GM23338 (cell line): ENCODE measurements around the gene CGNL1. TPM values are rescaled to one million over a fixed set of nuclear protein-coding genes. Genes with fewer than 3 reads are reported as not detected.

Experiments
- ATAC-seq: fragments of 200-7000 bp; cut with Tn5 transposase; 3 replicates; pipeline ENCODE4 v1.9.1; 2020
- DNase-seq: peaks from one replicate; pipeline ENCODE4 v3.0.0-alpha.2; 2015; ENCODE audit warnings: low spot score
- H2AFZ ChIP-seq: fragments of 200-600 bp; sonication (generic); 2 replicates; pipeline ENCODE4 v1.8.0; 2016; ENCODE audit warnings: antibody characterized with exemption, mild to moderate bottlenecking, moderate library complexity
- H3F3A ChIP-seq: fragments of 200-600 bp; sonication (generic); replicated peaks from 2 replicates; pipeline ENCODE4 v1.8.0; 2017; ENCODE audit warnings: antibody characterized with exemption, mixed run types, low read depth
- H3K27ac ChIP-seq: fragments of 200-600 bp; sonication (generic); 2 replicates; pipeline ENCODE4 v1.6.1; 2016; ENCODE audit warnings: low read depth
- H3K27me3 ChIP-seq: fragments of 200-600 bp; sonication (generic); 2 replicates; pipeline ENCODE4 v1.8.0; 2016; ENCODE audit warnings: mild to moderate bottlenecking, mixed run types, moderate library complexity; ENCODE audit not compliant: insufficient read depth
- H3K36me3 ChIP-seq: fragments of 200-600 bp; sonication (generic); 2 replicates; pipeline ENCODE4 v1.8.0; 2016; ENCODE audit warnings: mild to moderate bottlenecking; ENCODE audit not compliant: insufficient read depth
- H3K4me1 ChIP-seq: fragments of 200-600 bp; sonication (generic); 2 replicates; pipeline ENCODE4 v1.8.0; 2016; ENCODE audit warnings: mild to moderate bottlenecking, moderate library complexity; ENCODE audit not compliant: insufficient read depth
- H3K4me2 ChIP-seq: fragments of 200-600 bp; sonication (generic); 2 replicates; pipeline ENCODE4 v1.7.1; 2017; ENCODE audit warnings: mixed run types
- H3K4me3 ChIP-seq: fragments of 200-600 bp; sonication (generic); 2 replicates; pipeline ENCODE4 v1.6.1; 2016; ENCODE audit warnings: mixed run types
- H3K79me2 ChIP-seq: fragments of 200-600 bp; sonication (generic); replicated peaks from 2 replicates; pipeline ENCODE4 v1.8.0; 2017; ENCODE audit warnings: mild to moderate bottlenecking; ENCODE audit not compliant: insufficient read depth
- H3K9me2 ChIP-seq: fragments of 200-600 bp; sonication (generic); 2 replicates; pipeline ENCODE4 v1.8.0; 2017; ENCODE audit not compliant: insufficient read depth
- H4K20me1 ChIP-seq: fragments of 200-600 bp; sonication (generic); replicated peaks from 2 replicates; pipeline ENCODE4 v1.8.0; 2017; ENCODE audit warnings: mild to moderate bottlenecking; ENCODE audit not compliant: insufficient read depth
- H3K27ac Mint-ChIP-seq: 2 replicates; pipeline ENCODE4 v1.8.0; 2020; ENCODE audit warnings: inconsistent platforms, mild to moderate bottlenecking, moderate library complexity, mixed read lengths
- H3K27me3 Mint-ChIP-seq: 3 replicates; pipeline ENCODE4 v1.8.0; 2022; ENCODE audit warnings: low read depth, mild to moderate bottlenecking, moderate library complexity, mixed read lengths, inconsistent platforms; ENCODE audit not compliant: insufficient read depth, poor library complexity
- H3K36me3 Mint-ChIP-seq: 3 replicates; pipeline ENCODE4 v1.8.0; 2021; ENCODE audit warnings: low read depth, mild to moderate bottlenecking, inconsistent platforms, moderate library complexity, mixed read lengths
- H3K4me1 Mint-ChIP-seq: 3 replicates; pipeline ENCODE4 v1.8.0; 2020; ENCODE audit warnings: mild to moderate bottlenecking, inconsistent platforms, mixed read lengths
- H3K4me3 Mint-ChIP-seq: 3 replicates; pipeline ENCODE4 v1.8.0; 2021; ENCODE audit warnings: moderate library complexity, mild to moderate bottlenecking, inconsistent platforms, mixed read lengths
- H3K9me3 Mint-ChIP-seq: 3 replicates; pipeline ENCODE4 v1.8.0; 2020; ENCODE audit warnings: moderate library complexity, mild to moderate bottlenecking, inconsistent platforms, mixed read lengths
- CREB1 ChIP-seq: fragments of 250-450 bp; sonication (Bioruptor Pico); IDR thresholded peaks from 2 replicates; pipeline ENCODE4 v1.5.0; 2020; ENCODE audit warnings: low read depth, mild to moderate bottlenecking, moderate library complexity
- EZH2 ChIP-seq: fragments of 200-600 bp; sonication (generic); IDR thresholded peaks from one replicate; pipeline ENCODE4 v1.8.0; 2017; ENCODE audit warnings: antibody characterized with exemption, mild to moderate bottlenecking, low read depth; ENCODE audit not compliant: unreplicated experiment
- EZH2phosphoT487 ChIP-seq: fragments of 200-600 bp; sonication (generic); IDR thresholded peaks from one replicate; pipeline ENCODE4 v1.8.1; 2018; ENCODE audit warnings: antibody characterized with exemption; ENCODE audit not compliant: unreplicated experiment
- JUNB ChIP-seq: IDR thresholded peaks from one replicate; pipeline ENCODE4 v1.6.1; 2016; ENCODE audit warnings: antibody characterized with exemption; ENCODE audit not compliant: unreplicated experiment
- NANOG ChIP-seq: IDR thresholded peaks from 2 replicates; pipeline ENCODE4 v1.6.1; 2016; ENCODE audit warnings: antibody characterized with exemption, borderline replicate concordance
- POLR2AphosphoS5 ChIP-seq: IDR thresholded peaks from 2 replicates; pipeline ENCODE4 v1.6.1; 2016; ENCODE audit warnings: antibody characterized with exemption, low read depth
- ZNF114 ChIP-seq: fragments of 250-450 bp; sonication (Bioruptor Pico); IDR thresholded peaks from 2 replicates; pipeline ENCODE4 v1.5.0; 2020; ENCODE audit warnings: mild to moderate bottlenecking, moderate library complexity
- polyA plus RNA-seq: library from polyadenylated mRNA; unstranded; fragments of >200 nt; fragmentation: Nextera tagmentation; extraction: Ambion mirVana; gene quantifications from 2 replicates; pipeline ENCODE4 v1.2.1, GENCODE V29; 2016
- total RNA-seq: library from RNA; depleted of rRNA; stranded (reverse); fragments of >200 nt; shearing (Covaris generic); gene quantifications from 2 replicates; pipeline ENCODE4 v1.2.3, GENCODE V29; 2014
- TF ChIP-seq, protein P1 (sequence below): fragments of 250-450 bp; sonication (Bioruptor Pico); IDR thresholded peaks from 2 replicates; pipeline ENCODE4 v1.5.0; 2020; ENCODE audit warnings: mild to moderate bottlenecking, moderate library complexity
- TF ChIP-seq, protein P2 (sequence below), 2 experiments: fragments of 200-600 bp in 1 of 2; sonication (generic) in 1 of 2; conservative IDR thresholded peaks; 2 replicates each; pipeline versions ENCODE4 v1.5.1 to v1.6.1; 2016 to 2017; ENCODE audit warnings: antibody characterized with exemption in 2 of 2, low read depth in 2 of 2, mild to moderate bottlenecking in 2 of 2, moderate library complexity in 1 of 2

Gene CGNL1
- total and polyA plus RNA-seq, 2 experiments from 2014 or later = 20.0 to 57.8 TPM

DNA sequence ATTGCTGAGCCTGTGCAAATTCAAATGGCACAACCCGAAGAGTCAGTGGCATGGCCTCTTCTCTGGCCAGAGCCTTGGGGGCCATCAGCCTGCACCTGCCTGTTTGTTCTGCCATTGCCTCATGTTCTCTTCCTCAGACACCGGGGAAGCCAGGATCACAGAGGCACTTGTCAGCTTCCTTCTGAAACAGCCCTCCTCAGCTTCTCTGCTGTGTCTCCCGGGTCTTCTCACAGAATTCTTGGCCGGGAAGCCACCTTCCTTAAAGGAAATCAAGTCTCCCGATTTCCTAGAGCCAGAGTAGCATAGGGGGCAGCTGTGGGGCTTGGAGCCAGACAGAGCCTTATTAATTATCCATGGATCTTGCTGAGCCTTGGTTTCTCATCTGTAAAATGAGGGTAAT, 47.4 kb upstream of the CGNL1 start:
- Mint-ChIP-seq H3K4me3 (no peak overlapping the region), H3K36me3 (no peaks in the 10 kb centered on the region; the same call in 2 of the 3 replicates), H3K4me1 (peaks cover 16% of the 10 kb centered on the region), H3K27me3 (peaks cover 7% of the 10 kb centered on the region), H3K27ac (no peak overlapping the region), H3K9me3 (no peaks in the 10 kb centered on the region)
- DNase-seq (no peak), ATAC-seq (no peak)
- Histone ChIP-seq H3K4me2 (no peak overlapping the region), H3K4me3 (no peak overlapping the region), H3K27me3 (no peaks in the 10 kb centered on the region), H3K36me3 (no peaks in the 10 kb centered on the region), H4K20me1 (no peaks in the 10 kb centered on the region), H3K4me1 (peaks cover 7% of the 10 kb centered on the region), H3K9me2 (no peaks in the 10 kb centered on the region), H3K27ac (no peak overlapping the region), H3K79me2 (no peaks in the 10 kb centered on the region), H3F3A (0 out of 2 replicates have a peak, but pooled peaks cover 9% of the 10 kb centered on the region), H2AFZ (no peak overlapping the region)
- TF ChIP-seq NANOG (no peak), EZH2phosphoT487 (no peak), CREB1 (no peak), POLR2AphosphoS5 (no peak)
- TF ChIP-seq, protein P1, sequence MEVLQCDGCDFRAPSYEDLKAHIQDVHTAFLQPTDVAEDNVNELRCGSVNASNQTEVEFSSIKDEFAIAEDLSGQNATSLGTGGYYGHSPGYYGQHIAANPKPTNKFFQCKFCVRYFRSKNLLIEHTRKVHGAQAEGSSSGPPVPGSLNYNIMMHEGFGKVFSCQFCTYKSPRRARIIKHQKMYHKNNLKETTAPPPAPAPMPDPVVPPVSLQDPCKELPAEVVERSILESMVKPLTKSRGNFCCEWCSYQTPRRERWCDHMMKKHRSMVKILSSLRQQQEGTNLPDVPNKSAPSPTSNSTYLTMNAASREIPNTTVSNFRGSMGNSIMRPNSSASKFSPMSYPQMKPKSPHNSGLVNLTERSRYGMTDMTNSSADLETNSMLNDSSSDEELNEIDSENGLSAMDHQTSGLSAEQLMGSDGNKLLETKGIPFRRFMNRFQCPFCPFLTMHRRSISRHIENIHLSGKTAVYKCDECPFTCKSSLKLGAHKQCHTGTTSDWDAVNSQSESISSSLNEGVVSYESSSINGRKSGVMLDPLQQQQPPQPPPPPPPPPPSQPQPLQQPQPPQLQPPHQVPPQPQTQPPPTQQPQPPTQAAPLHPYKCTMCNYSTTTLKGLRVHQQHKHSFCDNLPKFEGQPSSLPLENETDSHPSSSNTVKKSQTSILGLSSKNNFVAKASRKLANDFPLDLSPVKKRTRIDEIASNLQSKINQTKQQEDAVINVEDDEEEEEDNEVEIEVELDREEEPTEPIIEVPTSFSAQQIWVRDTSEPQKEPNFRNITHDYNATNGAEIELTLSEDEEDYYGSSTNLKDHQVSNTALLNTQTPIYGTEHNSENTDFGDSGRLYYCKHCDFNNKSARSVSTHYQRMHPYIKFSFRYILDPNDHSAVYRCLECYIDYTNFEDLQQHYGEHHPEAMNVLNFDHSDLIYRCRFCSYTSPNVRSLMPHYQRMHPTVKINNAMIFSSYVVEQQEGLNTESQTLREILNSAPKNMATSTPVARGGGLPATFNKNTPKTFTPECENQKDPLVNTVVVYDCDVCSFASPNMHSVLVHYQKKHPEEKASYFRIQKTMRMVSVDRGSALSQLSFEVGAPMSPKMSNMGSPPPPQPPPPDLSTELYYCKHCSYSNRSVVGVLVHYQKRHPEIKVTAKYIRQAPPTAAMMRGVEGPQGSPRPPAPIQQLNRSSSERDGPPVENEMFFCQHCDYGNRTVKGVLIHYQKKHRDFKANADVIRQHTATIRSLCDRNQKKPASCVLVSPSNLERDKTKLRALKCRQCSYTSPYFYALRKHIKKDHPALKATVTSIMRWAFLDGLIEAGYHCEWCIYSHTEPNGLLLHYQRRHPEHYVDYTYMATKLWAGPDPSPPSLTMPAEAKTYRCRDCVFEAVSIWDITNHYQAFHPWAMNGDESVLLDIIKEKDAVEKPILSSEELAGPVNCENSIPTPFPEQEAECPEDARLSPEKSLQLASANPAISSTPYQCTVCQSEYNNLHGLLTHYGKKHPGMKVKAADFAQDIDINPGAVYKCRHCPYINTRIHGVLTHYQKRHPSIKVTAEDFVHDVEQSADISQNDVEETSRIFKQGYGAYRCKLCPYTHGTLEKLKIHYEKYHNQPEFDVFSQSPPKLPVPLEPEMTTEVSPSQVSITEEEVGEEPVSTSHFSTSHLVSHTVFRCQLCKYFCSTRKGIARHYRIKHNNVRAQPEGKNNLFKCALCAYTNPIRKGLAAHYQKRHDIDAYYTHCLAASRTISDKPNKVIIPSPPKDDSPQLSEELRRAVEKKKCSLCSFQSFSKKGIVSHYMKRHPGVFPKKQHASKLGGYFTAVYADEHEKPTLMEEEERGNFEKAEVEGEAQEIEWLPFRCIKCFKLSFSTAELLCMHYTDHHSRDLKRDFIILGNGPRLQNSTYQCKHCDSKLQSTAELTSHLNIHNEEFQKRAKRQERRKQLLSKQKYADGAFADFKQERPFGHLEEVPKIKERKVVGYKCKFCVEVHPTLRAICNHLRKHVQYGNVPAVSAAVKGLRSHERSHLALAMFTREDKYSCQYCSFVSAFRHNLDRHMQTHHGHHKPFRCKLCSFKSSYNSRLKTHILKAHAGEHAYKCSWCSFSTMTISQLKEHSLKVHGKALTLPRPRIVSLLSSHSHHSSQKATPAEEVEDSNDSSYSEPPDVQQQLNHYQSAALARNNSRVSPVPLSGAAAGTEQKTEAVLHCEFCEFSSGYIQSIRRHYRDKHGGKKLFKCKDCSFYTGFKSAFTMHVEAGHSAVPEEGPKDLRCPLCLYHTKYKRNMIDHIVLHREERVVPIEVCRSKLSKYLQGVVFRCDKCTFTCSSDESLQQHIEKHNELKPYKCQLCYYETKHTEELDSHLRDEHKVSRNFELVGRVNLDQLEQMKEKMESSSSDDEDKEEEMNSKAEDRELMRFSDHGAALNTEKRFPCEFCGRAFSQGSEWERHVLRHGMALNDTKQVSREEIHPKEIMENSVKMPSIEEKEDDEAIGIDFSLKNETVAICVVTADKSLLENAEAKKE (CRISPR knock-in tag) = no peak

DNA sequence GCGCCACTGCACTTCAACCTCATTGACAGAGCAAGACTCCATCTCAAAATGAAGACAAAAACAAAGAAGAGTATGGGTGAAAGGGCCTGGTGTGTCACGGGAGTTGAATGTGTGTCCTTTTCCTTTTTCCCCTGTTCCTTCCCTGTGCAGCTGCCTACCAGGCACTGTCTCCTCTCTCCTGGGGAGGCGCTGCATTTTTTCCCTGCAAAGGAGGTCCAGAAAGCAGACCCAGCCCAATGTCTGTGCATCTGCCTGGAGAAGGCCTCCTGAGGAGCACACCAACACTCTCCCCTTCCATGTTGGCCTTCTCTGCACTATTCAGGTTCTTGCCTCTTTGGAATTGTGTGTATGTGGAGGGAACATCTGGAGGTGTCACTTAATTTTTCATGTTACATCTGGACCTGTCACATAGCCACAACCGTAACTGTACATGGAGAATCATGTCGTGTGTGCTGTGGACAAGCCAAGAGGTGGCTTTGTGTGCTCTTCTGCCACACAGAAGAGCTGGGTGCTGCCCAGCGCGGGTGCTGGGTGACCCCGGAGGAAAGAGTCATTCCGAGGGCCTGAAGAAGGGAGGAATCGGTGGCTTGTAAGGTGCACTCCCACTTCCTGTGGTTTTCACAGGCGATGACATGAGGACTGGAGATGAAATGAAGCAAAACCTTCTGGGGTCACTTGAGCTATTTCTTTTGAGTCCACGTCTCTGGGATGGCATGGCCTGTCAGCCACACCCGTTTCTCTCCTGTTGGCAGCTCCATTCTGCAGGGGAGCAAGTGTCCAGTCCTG, 46.5 kb upstream of the CGNL1 start:
- Histone ChIP-seq H2AFZ (no peak overlapping the region), H3K27ac (no peak overlapping the region), H3F3A (0 out of 2 replicates have a peak, but pooled peaks cover 6% of the 10 kb centered on the region), H3K9me2 (no peaks in the 10 kb centered on the region), H3K4me3 (no peak overlapping the region), H4K20me1 (no peaks in the 10 kb centered on the region), H3K4me1 (peaks cover 4% of the 10 kb centered on the region), H3K27me3 (no peaks in the 10 kb centered on the region), H3K4me2 (no peak overlapping the region), H3K79me2 (no peaks in the 10 kb centered on the region), H3K36me3 (no peaks in the 10 kb centered on the region)
- Mint-ChIP-seq H3K27me3 (peaks cover 9% of the 10 kb centered on the region), H3K36me3 (no peaks in the 10 kb centered on the region; the same call in 2 of the 3 replicates), H3K9me3 (no peaks in the 10 kb centered on the region), H3K27ac (no peak overlapping the region), H3K4me3 (no peak overlapping the region), H3K4me1 (peaks cover 18% of the 10 kb centered on the region)
- DNase-seq (no peak), ATAC-seq (no peak)
- TF ChIP-seq EZH2 (no peak), ZNF114 (no peak), JUNB (no peak)
- TF ChIP-seq, protein P2, sequence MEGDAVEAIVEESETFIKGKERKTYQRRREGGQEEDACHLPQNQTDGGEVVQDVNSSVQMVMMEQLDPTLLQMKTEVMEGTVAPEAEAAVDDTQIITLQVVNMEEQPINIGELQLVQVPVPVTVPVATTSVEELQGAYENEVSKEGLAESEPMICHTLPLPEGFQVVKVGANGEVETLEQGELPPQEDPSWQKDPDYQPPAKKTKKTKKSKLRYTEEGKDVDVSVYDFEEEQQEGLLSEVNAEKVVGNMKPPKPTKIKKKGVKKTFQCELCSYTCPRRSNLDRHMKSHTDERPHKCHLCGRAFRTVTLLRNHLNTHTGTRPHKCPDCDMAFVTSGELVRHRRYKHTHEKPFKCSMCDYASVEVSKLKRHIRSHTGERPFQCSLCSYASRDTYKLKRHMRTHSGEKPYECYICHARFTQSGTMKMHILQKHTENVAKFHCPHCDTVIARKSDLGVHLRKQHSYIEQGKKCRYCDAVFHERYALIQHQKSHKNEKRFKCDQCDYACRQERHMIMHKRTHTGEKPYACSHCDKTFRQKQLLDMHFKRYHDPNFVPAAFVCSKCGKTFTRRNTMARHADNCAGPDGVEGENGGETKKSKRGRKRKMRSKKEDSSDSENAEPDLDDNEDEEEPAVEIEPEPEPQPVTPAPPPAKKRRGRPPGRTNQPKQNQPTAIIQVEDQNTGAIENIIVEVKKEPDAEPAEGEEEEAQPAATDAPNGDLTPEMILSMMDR (conservative IDR thresholded peaks at IDR 0.05; ENCODE audit: low read depth in 2 of 2) = peak; percentile 18 to 22; a peak in 2 of 4 replicates
